ENCODE measurements around the gene DYRK1A. TPM values are rescaled to one million over a fixed set of nuclear protein-coding genes. Genes with fewer than 3 reads are reported as not detected.

The DYRK1A gene
- total RNA-seq, 6 experiments from 2014 or later = 35.8 to 47.3 (median 42.5) TPM

- H3K4me3 Mint-ChIP-seq = peak overlapping the region; percentile 98
- DNase-seq = peak; percentile 29
Observed at GRCh38 chr21:37365517-37366481, 774 bp upstream of the DYRK1A start.

DNA sequence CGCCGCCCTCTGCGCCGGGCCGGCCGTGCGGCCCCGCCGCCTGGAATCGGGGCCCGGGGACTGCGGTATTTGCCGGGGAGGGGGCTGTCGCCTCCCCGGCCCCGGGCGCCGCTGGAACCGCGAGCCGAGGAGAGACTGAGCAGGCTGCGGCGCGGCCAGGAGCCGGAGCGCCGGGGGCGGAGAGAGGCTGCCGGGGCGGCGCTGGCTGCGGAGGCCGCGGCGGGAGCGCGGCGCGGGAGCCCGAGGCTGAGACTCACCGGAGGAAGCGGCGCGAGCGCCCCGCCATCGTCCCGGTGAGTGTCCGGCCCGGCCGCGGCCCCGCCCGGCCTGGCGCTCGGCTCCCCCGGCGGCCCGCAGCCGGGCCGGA lies 746 bp downstream of the DYRK1A start:
- peaks cover 9% of the 10 kb centered on the region for H3K36me3 Mint-ChIP-seq (ENCODE audit: low read depth)
- H3K4me3 Mint-ChIP-seq = no peak overlapping the region
- H3K27ac Mint-ChIP-seq = no peak overlapping the region
- no peak for DNase-seq
- H3K9me3 Mint-ChIP-seq = no peaks in the 10 kb centered on the region
- no peak for TF ChIP-seq CTCF (IDR thresholded peaks at IDR 0.05)
- H3K4me1 Mint-ChIP-seq (ENCODE audit: low read depth) = peaks cover 46% of the 10 kb centered on the region
- no peaks in the 10 kb centered on the region; the same call in 1 of the 2 replicates for H3K27me3 Mint-ChIP-seq (ENCODE audit: insufficient read depth)

More at GRCh38 chr21:37365517-37366481, 774 bp upstream of the DYRK1A start:
- H3K27me3 Mint-ChIP-seq (ENCODE audit: insufficient read depth) = no peaks in the 10 kb centered on the region; the same call in 1 of the 2 replicates
- TF ChIP-seq CTCF (IDR thresholded peaks at IDR 0.05) = no peak
- H3K4me1 Mint-ChIP-seq (ENCODE audit: low read depth) = peaks cover 33% of the 10 kb centered on the region
- H3K9me3 Mint-ChIP-seq = no peaks in the 10 kb centered on the region
- H3K36me3 Mint-ChIP-seq (ENCODE audit: low read depth) = peaks cover 9% of the 10 kb centered on the region
- peak overlapping the region; percentile 100 for H3K27ac Mint-ChIP-seq

GRCh38 chr21:37367703-37368540 lies 1.3 kb downstream of the DYRK1A start:
- Mint-ChIP-seq H3K4me1 (ENCODE audit: low read depth) (peaks cover 52% of the 10 kb centered on the region), H3K36me3 (ENCODE audit: low read depth) (peaks cover 9% of the 10 kb centered on the region), H3K9me3 (no peaks in the 10 kb centered on the region), H3K4me3 (peak overlapping the region; percentile 94), H3K27me3 (ENCODE audit: insufficient read depth) (no peaks in the 10 kb centered on the region; the same call in 1 of the 2 replicates), H3K27ac (peak overlapping the region; percentile 97)
- TF ChIP-seq CTCF (IDR thresholded peaks at IDR 0.05) = no peak
- DNase-seq = peak; percentile 53

DNA sequence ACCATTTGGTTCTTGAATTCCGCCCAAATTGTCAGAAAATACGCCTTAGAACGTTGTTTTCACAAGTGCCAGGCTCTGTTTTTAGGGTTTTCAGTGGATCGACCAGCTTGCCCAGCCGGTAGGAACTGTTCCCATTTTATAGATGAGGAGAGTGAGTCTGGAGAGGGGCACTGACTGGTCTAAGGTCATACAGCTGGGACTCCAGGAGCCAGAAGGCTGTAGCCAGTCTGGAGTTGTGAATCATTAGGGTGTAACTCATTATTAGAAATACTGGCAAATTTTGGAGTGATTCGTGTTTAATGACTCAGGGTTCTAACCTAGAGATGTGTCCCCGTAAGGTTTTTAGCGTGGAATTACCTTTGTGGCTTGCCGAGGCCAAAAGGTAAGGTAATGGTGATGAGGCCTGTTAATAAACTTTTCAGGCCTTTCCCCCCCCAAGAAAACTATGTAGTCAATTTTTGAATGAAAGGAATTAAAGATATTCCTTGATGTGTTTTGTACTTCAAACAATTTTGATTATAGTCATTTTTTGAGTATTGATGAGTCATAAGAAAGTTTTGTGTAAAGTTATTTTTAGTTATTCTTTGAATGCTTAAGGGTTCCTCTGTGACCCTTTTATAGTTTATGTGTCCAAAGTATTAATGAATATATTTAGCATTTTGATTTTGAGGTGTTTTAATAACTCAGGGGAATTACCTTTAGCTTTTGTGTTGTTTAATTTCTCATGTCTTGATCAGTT lies 2.1 kb downstream of the DYRK1A start:
- peak overlapping the region; percentile 97 for H3K27ac Mint-ChIP-seq
- H3K27me3 Mint-ChIP-seq (ENCODE audit: insufficient read depth) = no peaks in the 10 kb centered on the region; the same call in 1 of the 2 replicates
- H3K4me1 Mint-ChIP-seq (ENCODE audit: low read depth) = peaks cover 60% of the 10 kb centered on the region
- no peak for TF ChIP-seq CTCF (IDR thresholded peaks at IDR 0.05)
- H3K36me3 Mint-ChIP-seq (ENCODE audit: low read depth) = peaks cover 9% of the 10 kb centered on the region
- peak; percentile 67 for DNase-seq
- peak overlapping the region; percentile 94 for H3K4me3 Mint-ChIP-seq
- no peaks in the 10 kb centered on the region for H3K9me3 Mint-ChIP-seq

DNA sequence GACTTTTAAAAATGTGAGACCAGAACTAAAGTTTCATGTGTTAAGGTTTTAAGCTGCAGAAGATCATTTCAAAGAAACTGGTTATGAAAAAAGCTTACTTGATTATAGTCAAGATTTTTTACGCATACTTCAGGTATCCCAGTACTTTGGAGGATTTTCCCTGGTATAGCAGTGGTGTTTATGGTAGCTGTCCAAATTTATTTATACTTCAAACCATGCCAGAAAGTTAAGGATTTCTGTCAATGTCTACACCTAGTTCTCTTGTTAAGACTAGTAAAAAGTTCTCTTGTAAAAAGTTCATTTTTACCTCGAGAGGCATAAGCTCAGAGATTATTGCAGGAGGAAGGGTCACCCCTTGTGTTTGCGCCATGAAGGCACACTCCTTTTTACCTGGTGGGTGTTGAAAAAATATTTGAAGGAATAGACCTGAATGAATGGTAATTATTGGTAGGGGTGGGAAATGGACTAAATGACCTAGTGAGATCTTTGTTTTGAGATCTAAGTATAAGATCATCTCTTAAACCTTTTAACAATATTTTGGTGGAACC lies 2.8 kb downstream of the DYRK1A start:
- peak overlapping the region; percentile 97 for H3K27ac Mint-ChIP-seq
- DNase-seq = no peak
- peaks cover 9% of the 10 kb centered on the region for H3K36me3 Mint-ChIP-seq (ENCODE audit: low read depth)
- H3K9me3 Mint-ChIP-seq = no peaks in the 10 kb centered on the region
- peaks cover 66% of the 10 kb centered on the region for H3K4me1 Mint-ChIP-seq (ENCODE audit: low read depth)
- H3K27me3 Mint-ChIP-seq (ENCODE audit: insufficient read depth) = no peaks in the 10 kb centered on the region; the same call in 1 of the 2 replicates
- TF ChIP-seq CTCF (IDR thresholded peaks at IDR 0.05) = no peak; the same call in 1 of the 2 replicates
- H3K4me3 Mint-ChIP-seq = peak overlapping the region; percentile 94

Data from HFFc6 (cell line).